HEK293T (cell line): ENCODE data around the gene DNAH12.

Experiments
- BHLHE40 ChIP-seq: fragments of 450-650 bp; IDR thresholded peaks from 2 replicates; pipeline ENCODE4 v1.6.1; 2016; ENCODE audit warnings: mild to moderate bottlenecking, moderate library complexity, borderline replicate concordance
- FOXA1 ChIP-seq: fragments of 450-650 bp; IDR thresholded peaks from 2 replicates; pipeline ENCODE4 v1.6.1; 2016; ENCODE audit warnings: mild to moderate bottlenecking
- FOXK2 ChIP-seq: fragments of 450-650 bp; IDR thresholded peaks from 2 replicates; pipeline ENCODE4 v1.6.1; 2016; ENCODE audit warnings: mild to moderate bottlenecking
- LEF1 ChIP-seq: fragments of 450-650 bp; IDR thresholded peaks from 2 replicates; pipeline ENCODE4 v1.6.1; 2017; ENCODE audit warnings: mild to moderate bottlenecking, borderline replicate concordance
- SP1 ChIP-seq: fragments of 450-650 bp; IDR thresholded peaks from 2 replicates; pipeline ENCODE4 v1.6.1; 2017
- SUZ12 ChIP-seq: fragments of 450-650 bp; IDR thresholded peaks from 2 replicates; pipeline ENCODE4 v1.6.1; 2016; ENCODE audit warnings: mild to moderate bottlenecking

- no peak for TF ChIP-seq BHLHE40
- TF ChIP-seq LEF1: no peak
- TF ChIP-seq SUZ12: no peak
- no peak for TF ChIP-seq SP1
- TF ChIP-seq FOXA1: no peak
- no peak for TF ChIP-seq FOXK2
Observed at GRCh38 chr3:57261119-57261518, 283.0 kb downstream of the DNAH12 start.
